VCaP (cell line): Measurements from ENCODE around the gene PCID2.

Experiments used
- H3K27ac ChIP-seq: fragments of 450-650 bp; 2 replicates; pipeline ENCODE4 v1.5.1; 2017
- TF ChIP-seq, protein P1 (sequence below): fragments of 450-650 bp; conservative IDR thresholded peaks from 2 replicates; pipeline ENCODE4 v1.5.1; 2017; ENCODE audit warnings: mild to moderate bottlenecking, moderate library complexity

Gene PCID2

DNA sequence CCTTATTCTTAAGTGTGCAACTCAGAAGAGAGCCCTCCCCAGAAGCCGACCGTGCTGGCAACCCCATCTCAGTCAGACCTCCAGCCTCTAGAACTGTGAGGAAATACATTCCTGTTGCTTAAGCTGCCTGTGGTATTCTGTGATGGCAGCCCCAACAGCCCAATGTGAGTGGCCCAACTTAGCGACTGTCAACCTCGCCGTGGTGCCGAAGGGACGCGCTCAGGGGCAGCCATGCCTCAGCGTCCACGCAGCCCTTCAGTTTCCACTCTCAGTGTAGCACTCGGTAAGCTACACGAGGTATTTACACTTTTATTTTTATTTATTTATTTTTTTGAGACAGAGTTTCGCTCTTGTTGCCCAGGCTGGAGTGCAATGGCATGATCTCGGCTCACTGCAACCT lies 31.6 kb downstream of the PCID2 start:
- TF ChIP-seq, protein P1, sequence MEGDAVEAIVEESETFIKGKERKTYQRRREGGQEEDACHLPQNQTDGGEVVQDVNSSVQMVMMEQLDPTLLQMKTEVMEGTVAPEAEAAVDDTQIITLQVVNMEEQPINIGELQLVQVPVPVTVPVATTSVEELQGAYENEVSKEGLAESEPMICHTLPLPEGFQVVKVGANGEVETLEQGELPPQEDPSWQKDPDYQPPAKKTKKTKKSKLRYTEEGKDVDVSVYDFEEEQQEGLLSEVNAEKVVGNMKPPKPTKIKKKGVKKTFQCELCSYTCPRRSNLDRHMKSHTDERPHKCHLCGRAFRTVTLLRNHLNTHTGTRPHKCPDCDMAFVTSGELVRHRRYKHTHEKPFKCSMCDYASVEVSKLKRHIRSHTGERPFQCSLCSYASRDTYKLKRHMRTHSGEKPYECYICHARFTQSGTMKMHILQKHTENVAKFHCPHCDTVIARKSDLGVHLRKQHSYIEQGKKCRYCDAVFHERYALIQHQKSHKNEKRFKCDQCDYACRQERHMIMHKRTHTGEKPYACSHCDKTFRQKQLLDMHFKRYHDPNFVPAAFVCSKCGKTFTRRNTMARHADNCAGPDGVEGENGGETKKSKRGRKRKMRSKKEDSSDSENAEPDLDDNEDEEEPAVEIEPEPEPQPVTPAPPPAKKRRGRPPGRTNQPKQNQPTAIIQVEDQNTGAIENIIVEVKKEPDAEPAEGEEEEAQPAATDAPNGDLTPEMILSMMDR, result no peak
- H3K27ac ChIP-seq, result no peak overlapping the region

- no peak overlapping the region for H3K27ac ChIP-seq
- TF ChIP-seq, protein P1, result no peak
Observed at GRCh38 chr13:113176280-113176679, 32.2 kb downstream of the PCID2 start.

DNA sequence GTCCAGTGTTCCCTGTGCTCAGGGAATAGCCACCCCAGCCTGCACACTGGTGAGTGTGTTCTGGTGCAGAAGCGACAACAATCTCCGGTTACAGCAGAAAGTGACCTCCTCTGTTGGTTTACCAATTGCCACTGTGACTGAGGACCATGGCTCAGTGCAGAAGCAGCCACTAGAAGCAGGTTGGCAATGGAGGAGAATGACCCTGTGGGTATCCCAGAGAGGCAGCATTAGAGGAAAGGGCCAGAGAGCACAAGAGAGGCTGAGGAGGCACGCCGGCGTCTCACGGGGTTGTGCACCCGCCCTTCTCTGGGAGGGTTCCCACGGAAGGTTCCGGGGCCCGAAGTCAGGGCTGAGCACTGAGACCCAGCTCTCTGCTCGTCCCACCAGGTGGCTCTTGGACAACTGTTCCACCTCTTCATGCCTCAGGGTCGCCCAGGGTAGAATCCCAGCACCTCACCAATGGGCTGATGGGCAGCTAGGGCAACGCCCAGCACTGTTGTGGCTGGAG lies 36.0 kb downstream of the PCID2 start:
- H3K27ac ChIP-seq, result peak overlapping the region; percentile 86
- TF ChIP-seq, protein P1, result no peak

DNA sequence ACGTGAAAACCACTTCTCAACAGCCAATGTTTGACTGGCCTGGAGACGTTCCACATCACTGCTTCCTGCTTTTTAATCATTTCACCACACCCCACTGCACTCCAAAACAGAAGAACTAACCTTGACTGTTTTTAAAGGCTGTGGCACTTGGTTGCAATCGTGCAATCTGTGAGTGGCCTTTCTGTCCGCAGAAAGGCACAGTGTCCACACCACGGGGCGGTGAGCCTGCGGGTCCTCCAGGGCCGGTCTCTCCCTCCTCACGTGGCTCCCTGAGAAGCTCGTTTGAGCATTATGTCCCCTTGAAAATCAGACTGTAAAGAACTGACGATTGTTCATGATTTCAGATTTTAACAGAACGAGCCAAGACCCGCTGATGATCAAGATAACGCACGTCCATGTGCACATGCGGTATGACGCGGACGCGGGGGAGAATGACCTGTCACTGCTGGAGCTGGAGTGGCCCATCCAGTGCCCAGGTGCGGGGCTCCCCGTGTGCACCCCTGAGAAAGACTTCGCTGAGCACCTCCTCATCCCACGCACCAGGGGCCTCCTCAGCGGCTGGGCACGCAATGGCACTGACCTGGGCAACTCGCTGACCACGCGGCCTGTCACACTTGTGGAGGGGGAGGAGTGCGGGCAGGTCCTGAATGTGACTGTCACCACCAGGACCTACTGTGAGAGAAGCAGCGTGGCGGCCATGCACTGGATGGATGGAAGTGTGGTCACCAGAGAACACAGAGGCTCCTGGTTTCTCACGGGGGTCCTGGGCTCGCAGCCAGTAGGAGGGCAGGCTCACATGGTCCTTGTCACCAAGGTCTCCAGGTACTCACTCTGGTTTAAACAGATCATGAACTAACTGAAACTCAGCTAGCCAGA lies 37.0 kb downstream of the PCID2 start:
- TF ChIP-seq, protein P1, result no peak
- peak overlapping the region; percentile 86 for H3K27ac ChIP-seq

GRCh38 chr13:113170511-113170910 lies 38.0 kb downstream of the PCID2 start:
- TF ChIP-seq, protein P1, result no peak
- H3K27ac ChIP-seq, result peak overlapping the region; percentile 86

DNA sequence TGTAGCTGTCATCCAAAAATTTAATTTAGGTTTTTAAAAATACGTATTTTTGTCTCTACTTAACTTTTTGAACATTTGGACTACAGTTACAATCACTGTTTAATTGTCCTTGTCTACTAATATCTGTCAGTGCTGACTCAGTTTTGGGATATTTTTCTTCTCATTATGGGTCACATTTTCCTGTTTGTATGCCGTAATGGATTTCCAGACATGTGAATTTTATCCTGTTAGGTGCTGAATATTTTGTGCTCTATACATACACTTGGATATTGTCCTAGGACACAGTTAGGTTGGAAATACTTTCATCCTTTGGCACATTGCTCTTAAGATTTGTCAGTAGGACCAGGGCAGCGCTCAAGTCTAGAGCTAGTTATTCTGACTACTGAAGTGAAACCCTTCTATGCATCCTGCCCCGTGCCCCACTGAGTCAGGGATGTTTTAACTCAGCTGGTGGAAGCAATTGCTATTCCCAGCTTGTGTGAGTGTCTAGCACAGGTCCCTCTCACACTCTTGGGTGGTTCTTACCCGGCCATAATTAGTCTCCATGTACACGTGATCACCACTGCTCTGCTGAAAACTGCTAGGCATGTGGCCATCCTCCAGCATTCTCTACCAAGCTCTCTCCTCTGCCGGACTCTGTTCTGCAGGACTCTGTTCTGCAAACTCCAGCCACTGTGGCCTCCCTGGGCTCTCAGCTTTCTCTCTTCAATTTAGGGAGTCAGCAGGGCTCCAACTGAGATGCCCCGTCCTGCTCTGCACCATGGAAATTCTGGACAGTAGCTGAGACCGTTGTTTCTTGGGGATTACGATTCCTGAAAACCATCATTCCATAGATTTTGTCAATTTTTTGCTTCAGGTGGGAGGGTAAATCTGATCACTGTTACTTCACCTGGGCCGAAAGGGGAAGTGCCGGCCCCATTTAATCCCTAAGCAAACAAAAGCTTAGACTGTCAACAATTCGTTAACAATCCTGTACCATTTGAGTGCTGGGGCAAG lies 38.9 kb downstream of the PCID2 start:
- TF ChIP-seq, protein P1, result no peak
- peak overlapping the region; percentile 86 for H3K27ac ChIP-seq

DNA sequence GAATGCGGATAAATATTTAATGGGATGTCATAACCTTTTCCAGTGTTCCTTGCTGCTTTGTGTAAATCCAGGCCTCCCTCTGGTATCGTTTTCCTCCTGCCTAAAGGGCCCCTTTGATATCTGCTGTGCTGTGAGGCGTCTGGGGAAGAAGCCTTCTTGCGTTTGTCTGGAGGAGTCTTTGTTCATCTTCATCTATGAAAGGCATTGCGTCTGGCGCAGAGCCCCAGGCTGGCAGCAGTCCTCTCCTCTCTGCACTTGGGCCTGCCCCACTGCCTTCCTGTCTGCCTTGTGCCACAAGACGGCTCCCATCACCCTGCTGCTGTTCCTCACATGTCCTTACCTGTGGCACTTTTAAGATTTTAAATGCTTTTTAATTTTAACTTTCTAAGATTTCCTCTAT lies 40.3 kb downstream of the PCID2 start:
- TF ChIP-seq, protein P1, result no peak

More for the DNA sequence above, 40.3 kb downstream of the PCID2 start:
- H3K27ac ChIP-seq, result no peak overlapping the region
